Adipose tissue (tissue), 3 donors: Measurements from ENCODE around the gene DKK1. TPM values are rescaled to one million over a fixed set of nuclear protein-coding genes. Genes with fewer than 3 reads are reported as not detected.

Source experiments
- H3K27ac ChIP-seq: one replicate; pipeline ENCODE4 v1.5.1; 2013; ENCODE audit warnings: low read depth, low read length
- WGBS, 3 donors: extraction: QIAGEN DNeasy Blood & Tissue Kit; methylation state at CpG; one replicate each; pipeline ENCODE4 v1.1.7; 2013; 5-methylcytosine and 5-hydroxymethylcytosine counted together
- polyA plus RNA-seq, 3 donors: library from polyadenylated mRNA; stranded (reverse); fragments of 200-250 nt; gene quantifications; one replicate each; pipeline ENCODE4 v1.2.3, GENCODE V29; 2013
- donor health status: healthy with polysubstance abuse.
- donor health status: Bipolar disorder and iron deficiency.
- donor health status: healthy.

Gene DKK1
- 1 to 10 TPM in 2 of 3 donors, under 1 TPM in 1; 0.99 to 8.0 (median 2.1) TPM for polyA plus RNA-seq

DNA sequence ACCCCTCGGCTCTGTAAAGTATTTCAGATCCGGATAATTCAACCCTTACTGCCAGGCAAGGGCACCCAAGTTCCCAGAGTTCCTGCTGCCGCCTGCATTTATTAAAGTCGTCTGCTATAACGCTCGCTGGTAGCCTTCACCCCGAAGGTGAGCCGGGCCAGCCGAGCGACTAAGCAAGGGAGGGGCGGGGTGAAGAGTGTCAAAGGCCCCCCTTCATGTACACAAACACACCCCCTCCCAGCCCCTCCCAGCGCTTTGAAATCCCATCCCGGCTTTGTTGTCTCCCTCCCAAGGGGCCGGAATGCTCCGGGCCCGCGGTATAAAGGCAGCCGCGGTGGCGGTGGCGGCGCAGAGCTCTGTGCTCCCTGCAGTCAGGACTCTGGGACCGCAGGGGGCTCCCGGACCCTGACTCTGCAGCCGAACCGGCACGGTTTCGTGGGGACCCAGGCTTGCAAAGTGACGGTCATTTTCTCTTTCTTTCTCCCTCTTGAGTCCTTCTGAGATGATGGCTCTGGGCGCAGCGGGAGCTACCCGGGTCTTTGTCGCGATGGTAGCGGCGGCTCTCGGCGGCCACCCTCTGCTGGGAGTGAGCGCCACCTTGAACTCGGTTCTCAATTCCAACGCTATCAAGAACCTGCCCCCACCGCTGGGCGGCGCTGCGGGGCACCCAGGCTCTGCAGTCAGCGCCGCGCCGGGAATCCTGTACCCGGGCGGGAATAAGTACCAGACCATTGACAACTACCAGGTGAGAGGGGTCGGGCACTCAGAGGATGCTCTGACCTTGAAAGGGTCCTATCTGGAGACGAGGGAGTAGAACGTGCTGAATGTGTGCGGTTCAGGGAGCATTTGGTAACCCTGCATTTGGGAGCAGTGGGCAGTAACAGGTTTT lies at the start of gene DKK1:
DKK1 (plus strand) TSS at position 349 of the 889 bp plus-strand sequence; CDS start at position 503, 154 bp downstream.
- WGBS, 3 donors: 0 to 1% (median 1%) methylated on average over 51 to 55 of the region's 55 CpGs
- no peak within 1 kb of the TSS for H3K27ac ChIP-seq

DNA sequence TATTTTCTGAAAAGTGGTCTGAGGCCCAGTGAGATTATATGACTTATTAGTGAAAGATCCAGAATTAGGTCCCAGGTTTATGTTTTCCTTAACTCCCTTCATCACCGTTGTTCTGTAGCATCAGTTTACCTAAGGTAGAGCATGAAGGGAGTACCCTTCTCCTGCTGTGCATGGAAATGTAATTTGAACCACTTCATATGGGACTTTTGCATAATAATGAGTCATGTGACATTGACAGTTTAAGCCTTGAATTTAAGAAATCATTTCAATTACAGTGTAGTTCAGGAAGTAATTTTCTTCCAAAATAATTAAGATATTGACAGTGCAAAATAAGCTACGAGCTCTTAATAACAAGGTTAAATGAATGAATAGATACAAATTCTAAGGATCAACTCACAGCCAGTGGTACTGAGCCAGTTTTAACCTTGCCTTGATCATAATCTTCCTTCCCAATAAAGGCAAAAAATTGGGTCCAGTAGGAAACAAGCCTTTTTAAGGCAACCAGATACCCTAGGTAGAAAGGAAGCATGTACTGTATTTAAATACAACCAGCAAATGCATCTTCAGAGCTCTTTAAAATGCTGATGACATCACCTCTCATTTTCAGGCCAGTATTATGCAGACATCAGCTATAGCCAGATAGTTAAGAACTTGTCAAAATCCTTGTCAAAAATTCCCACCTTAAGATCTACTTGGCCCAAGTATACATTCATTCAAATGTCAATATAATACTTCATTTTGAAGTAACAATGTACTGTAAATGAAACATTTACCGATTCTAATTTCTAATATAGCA lies 48.8 kb upstream of the DKK1 start:
- WGBS, 3 donors: 82 to 89% (median 86%) methylated on average over 3 of the region's 3 CpGs
- no peak overlapping the region for H3K27ac ChIP-seq

- no peak overlapping the region for H3K27ac ChIP-seq
- 68 to 77% (median 70%) methylated on average over 1 of the region's 1 CpG for WGBS, 3 donors
These were observed 47.2 kb upstream of the DKK1 start for GRCh38 chr10:52266858-52267257.

GRCh38 chr10:52268790-52269189 lies 45.3 kb upstream of the DKK1 start:
- 85 to 92% (median 90%) methylated on average over 2 of the region's 2 CpGs for WGBS, 3 donors
- no peak overlapping the region for H3K27ac ChIP-seq

- WGBS, 3 donors: 72 to 80% (median 72%) methylated on average over 4 of the region's 4 CpGs
- H3K27ac ChIP-seq: no peak overlapping the region
These were observed 44.8 kb upstream of the DKK1 start for GRCh38 chr10:52269233-52269632.

- no peak overlapping the region for H3K27ac ChIP-seq
- 92 to 94% (median 93%) methylated on average over 2 of the region's 2 CpGs for WGBS, 3 donors
These were observed 37.9 kb upstream of the DKK1 start for GRCh38 chr10:52276163-52276562.

- H3K27ac ChIP-seq: no peak overlapping the region
- 19 to 52% (median 34%) methylated on average over 1 of the region's 1 CpG for WGBS, 3 donors
These were observed 37.1 kb upstream of the DKK1 start for GRCh38 chr10:52276986-52277385.

DNA sequence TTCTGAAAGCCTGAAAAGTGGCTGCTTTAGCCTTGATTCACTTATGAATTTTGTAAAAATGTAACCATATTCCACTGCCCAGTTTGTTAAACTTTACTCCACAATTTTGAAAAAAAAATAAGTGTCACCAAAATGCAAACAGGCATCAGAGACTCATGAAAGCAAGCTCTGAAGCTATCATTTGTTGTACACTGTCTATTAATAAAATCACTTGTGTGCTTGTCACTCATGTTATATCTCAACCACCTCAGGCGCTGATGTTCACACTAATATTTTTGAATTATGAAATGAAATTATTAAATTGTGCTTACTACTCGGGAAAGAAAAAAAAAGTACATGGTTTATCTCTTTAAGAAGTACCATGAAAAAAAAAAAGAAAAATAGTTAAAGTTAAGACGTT lies 34.5 kb upstream of the DKK1 start:
- WGBS, 3 donors: 63 to 67% (median 66%) methylated on average over 3 of the region's 3 CpGs
- no peak overlapping the region for H3K27ac ChIP-seq

DNA sequence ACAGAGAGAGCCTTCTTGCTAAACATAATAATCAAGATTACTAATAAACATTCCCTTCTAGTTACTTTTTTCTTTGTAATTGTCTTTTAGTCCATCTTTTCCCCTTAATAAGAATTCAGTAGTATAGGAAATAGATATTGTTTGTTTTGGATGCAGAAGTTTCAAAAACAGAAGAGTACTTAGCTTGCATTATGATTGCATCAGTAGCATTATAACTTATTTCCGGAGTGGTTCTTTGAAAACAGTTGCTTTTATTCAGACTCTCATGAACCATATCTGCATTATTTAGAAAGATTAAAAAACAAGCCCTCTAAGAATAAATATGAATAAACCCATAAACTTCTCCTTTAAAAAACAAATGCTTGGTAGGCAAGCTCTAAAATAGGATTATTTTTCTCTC lies 34.0 kb upstream of the DKK1 start:
- H3K27ac ChIP-seq: no peak overlapping the region
- WGBS, 3 donors: 85 to 94% (median 88%) methylated on average over 1 of the region's 1 CpG

- WGBS, 3 donors: 87 to 89% (median 88%) methylated on average over 2 of the region's 2 CpGs
- H3K27ac ChIP-seq: no peak overlapping the region
These were observed 30.9 kb upstream of the DKK1 start for GRCh38 chr10:52283174-52283573.

GRCh38 chr10:52284416-52285013 lies 29.6 kb upstream of the DKK1 start:
- no peak overlapping the region for H3K27ac ChIP-seq
- WGBS, 3 donors: 86 to 89% (median 86%) methylated on average over 2 of the region's 2 CpGs

- no peak overlapping the region for H3K27ac ChIP-seq
- 81 to 94% (median 89%) methylated on average over 1 of the region's 1 CpG for WGBS, 3 donors
These were observed 26.2 kb upstream of the DKK1 start for GRCh38 chr10:52287866-52288265.

- WGBS, 3 donors: 81 to 83% (median 81%) methylated on average over 4 of the region's 4 CpGs
These were observed 16.3 kb upstream of the DKK1 start for GRCh38 chr10:52297747-52298146.

DNA sequence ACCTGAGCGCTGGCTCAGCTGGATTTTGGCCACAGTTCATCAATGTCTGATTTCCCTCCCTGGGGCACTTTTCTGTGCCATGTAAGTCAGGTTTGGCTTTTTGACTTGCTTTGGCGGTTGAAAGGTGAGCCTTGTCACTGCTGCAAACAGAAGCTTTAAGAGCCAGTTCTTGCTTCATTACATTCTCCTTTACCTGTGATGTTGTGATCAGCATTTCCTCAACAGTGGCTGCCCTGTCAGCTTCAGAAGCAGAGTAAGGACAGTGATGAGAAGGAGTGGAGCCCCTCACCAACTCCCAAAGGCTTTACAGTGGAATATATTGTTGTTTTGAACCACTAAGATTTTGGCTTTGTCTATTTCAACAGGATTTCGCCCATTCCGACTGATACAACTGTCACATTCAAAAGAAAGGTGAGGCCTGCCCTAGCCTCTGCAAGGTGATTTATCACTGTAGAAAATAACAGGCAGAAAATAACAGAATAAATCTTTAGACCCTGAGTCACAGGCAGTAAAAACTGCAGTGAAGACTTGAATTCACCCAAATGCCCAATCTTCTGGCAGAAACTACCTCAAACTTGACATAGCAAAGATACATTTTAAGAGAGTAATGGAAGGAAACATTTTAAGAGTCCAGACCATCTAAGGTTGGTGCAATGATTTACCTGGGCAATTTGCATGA lies 13.3 kb upstream of the DKK1 start:
- H3K27ac ChIP-seq: no peak overlapping the region
- 84 to 90% (median 85%) methylated on average over 4 of the region's 4 CpGs for WGBS, 3 donors

More at GRCh38 chr10:52297747-52298146, 16.3 kb upstream of the DKK1 start:
- no peak overlapping the region for H3K27ac ChIP-seq

GRCh38 chr10:52308251-52309031 lies 5.6 kb upstream of the DKK1 start:
- 4 to 7% (median 5%) methylated on average over 40 of the region's 40 CpGs for WGBS, 3 donors
- H3K27ac ChIP-seq: no peak overlapping the region

GRCh38 chr10:52312942-52313255 lies 1.2 kb upstream of the DKK1 start:
- no peak overlapping the region for H3K27ac ChIP-seq
- WGBS, 3 donors: 5 to 22% (median 10%) methylated on average over 3 of the region's 3 CpGs

GRCh38 chr10:52313256-52313932 lies 687 bp upstream of the DKK1 start:
- 3 to 4% (median 3%) methylated on average over 26 of the region's 26 CpGs for WGBS, 3 donors
- no peak overlapping the region for H3K27ac ChIP-seq
